Activated CD4-positive, alpha-beta T cell treated with anti-CD3 and anti-CD28 coated beads for 48 hours (primary cell): Measurements from ENCODE around the gene MRPS12.
"Not testable (repeated sequence)": the region's sequence is repeated elsewhere in the genome, so short reads cannot be mapped to it uniquely, and the experiment has no call there.

ENCODE experiments used
- DNase-seq: peaks from one replicate; pipeline ENCODE4 v3.0.0-alpha.2; 2020

The MRPS12 gene

DNA sequence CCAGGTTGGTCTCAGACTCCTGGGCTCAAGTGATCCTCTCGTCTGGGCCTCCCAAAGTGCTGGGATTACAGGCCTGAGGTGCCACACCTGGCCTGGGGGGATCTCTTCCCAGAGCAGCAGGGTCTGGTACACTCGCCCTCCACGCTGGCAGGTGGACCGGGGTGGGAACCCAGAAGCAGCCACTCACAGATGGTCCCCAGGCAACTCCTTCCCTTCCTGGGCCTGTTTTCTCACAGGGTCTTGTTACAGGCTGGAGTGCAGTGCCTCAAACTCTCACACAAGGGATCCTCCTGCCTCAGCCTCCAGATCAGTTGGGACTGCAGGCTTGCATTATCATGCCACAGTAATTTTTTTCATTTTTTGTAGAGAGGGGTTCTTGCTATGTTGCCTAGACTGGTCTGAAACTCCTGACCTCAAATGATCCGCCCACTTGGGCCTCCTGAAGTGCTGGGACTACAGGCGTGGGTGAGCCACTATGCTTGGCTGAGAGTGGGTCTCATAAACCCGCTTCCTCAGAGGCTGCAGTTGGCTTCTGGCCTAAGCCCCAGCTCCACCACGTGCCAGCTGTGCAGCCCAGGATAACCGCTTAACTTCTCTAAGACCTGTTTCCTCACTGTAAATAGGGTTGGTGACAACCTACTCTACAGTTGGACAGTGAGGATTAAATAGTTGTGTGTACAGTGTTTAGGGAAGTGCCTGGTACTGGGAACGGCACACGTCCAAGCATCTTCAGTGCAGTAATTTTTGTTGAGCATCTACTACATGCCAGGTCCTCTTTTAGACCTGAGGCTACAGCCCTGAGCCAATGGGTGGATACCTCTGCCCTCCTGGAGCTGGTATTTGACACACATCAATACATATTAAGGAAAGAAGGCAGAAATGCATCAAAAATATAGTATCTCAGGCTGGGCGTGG lies 17.9 kb upstream of the MRPS12 start:
- peak; percentile 19 for DNase-seq

DNA sequence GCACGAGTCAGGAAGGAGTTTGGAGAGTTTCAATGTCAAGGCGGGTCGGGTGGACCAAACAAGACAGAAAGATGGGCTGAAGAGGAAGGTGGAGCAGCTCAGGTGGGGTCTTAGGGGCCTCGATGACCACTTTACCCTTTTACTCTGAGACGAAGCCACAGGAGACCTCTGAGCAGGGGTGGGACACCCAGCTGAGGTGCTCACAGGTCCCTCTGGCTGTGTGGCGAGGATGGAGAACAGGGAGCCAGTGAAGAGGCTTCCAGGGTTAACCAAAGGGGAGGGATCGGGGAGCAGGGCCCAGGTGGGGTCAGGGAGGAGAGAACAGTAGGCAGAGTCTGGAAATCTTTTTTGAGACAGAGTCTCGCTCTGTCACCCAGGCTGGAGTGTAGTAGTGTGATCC lies 16.8 kb upstream of the MRPS12 start:
- DNase-seq = no peak

DNA sequence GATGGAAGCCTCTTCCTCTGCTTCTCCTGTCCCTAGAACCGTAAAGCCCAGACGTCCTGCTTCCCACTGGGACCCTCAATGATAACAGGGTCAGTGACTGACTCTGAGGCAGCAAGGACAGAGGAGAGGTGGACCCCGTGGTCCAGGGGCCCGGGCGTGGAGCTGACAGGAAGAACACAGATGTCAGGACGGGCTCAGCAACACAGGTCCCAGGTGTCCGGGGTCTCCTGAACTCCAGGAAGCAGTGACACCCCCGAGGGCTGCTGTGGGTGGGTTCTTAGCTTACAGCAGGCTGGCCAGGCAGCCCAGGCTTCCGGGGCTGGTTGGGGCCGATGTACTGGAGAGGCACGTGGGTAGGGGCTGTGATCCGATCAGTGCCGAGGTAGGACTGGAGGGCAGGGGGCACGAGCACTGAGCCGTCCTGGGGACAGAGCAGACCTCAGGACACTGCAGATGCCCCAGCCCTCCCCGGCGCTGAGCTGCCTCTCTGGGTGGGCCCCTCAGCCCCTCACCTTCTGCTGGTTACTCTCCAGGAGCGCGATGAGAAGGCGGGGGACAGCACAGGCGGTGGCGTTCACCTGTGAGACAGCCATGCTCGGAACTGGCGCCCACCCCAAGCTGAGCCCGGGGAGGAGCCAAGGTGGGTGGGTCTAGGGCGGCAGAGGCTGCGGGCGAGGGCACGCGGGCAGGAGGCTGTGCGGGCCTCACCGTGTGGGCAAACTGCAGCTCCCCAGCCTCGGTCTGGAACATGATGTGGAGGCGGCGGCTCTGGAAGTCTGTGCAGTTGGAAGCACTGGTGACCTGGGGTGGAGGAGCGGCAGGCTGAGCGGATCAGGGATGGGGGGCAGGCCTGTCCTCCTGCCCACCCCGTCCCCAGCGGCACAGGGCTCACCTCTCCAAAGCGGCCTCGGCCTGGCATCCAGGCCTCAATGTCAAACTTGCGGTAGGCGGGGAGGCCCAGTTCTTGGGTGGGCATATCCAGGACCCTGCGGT lies 15.1 kb upstream of the MRPS12 start:
- DNase-seq = no peak

DNA sequence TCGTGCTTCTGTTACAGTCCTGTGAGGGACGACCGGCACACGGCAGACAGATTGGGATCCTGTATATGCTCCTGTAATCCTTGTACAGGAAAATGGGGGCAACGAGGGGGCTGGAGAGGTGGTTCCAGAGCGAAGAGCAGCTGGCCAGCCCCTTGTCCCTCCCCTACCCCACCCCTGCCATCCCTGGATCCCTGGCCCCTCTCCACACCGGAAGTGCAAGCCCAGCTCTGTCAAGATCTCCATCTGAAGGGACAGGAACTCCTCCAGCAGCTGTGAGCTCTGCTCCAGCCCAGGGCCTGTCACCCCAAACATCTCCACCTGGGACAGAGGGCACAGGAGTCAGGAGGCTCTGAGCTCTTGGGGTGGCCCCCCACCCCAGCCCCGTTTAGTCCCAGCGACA lies 13.2 kb upstream of the MRPS12 start:
- DNase-seq = no peak

DNA sequence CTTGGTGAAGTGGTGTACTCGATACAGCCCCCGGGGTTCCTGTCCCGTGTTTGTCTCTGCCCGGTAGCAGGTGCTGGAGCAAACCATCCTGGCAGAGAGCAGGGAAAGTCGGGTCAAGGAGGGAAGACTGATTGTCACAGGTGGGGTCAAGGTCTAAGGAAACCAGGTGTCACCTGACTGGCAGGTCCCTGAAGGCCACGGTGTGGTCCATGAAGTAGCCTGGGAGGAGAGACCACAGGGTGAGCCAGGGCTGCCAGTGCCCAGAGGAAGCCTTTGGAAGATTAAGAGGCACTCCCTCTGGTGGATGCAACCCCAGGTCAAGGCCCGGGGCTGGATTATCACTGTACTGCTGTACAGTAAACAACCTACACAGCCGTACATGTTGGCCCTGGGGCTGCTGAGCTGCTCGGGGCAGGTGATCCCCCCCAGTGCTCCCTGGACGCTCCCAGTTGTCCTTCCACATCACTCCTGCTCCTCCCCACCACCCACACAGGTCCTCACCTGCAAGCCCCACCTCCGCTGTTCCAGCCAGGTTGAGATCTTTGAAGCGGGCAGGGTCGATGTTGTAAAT lies 12.7 kb upstream of the MRPS12 start:
- DNase-seq = no peak

DNA sequence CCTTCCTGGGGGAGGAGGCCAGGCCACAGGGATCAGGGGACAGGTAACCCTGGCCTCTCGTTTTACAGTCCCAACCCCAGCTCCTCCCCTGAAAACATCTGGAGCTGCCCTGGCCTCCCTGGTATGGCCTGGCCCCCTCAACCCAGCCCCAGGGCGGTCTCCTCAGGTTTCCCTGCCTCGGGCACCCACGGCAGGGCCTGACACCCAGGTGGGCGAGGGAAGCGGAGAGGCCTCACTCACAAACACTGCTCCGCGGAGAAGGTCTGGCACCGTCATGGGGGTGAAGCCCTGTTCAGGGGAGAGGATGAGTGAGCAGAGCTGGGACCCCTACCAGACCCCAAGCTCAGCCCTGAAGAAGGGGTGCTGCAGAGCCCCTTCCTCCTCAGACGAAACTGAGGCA lies 12.2 kb upstream of the MRPS12 start:
- no peak for DNase-seq

DNA sequence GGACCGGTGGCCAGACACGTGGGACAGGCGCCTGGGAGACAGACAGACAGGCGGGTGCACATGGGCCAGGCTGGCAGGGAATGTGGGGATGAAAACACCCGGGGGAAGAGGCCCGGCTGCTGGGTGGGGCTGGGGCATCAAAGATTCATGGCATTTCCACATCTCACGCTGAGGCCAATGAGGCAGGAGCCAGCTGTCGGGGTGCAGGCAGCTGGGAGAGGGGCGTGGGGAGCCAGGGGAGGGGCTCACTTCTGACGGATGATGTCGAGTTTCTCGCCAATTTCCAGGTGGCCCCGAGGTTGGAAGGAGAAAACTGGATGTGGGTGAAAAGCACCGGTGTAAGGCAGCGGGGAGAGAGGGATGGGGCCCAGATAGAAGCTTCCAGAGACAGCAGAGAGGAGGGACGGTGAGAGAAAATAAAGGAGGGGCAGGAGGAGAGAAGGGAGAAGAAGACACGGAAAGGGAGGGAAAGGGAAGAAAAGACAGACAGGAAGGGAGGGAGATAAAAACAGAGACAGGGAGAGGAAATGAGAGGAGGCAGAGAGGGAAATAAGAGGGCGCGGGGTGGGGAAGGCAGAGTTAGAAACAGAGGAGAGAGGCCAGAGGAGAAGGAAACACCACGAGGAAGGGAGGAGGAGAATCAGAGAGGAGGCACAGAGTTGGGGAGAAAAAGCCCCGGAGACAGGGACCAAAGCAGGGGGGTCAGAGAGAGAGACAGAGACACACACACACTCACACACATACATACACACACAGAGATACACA lies 10.7 kb upstream of the MRPS12 start:
- DNase-seq = no peak

DNA sequence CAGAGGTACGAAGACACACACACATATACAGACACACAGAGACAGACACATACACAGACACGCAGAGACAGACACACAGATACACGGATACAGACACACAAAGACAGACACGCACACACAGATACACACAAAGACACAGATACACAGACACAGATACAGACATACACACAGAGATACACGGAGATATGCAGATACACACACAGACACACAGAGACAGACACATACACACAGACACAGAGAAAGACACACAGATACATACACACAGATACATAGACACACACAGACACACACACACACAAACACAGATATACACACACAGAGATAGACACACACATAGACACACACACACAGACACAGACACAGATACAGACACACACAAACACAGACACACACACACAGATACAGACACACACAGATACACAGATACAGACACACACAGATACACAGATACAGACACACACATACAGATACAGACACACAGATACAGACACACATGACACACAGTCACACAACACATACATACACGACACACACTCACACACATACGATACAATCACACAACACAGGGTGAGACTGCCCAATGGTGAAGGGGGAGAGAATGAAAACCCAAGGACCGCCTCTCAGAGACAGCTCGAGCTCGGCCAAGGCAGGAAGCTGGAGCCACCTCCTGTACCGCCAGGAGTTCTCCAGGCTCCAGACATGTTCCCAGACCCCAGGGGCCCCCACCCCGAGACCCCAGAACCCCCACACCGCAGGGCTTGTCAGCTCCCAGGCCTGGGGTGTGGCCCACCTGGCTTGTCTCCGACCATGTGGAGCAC lies 9.9 kb upstream of the MRPS12 start:
- DNase-seq = no peak

DNA sequence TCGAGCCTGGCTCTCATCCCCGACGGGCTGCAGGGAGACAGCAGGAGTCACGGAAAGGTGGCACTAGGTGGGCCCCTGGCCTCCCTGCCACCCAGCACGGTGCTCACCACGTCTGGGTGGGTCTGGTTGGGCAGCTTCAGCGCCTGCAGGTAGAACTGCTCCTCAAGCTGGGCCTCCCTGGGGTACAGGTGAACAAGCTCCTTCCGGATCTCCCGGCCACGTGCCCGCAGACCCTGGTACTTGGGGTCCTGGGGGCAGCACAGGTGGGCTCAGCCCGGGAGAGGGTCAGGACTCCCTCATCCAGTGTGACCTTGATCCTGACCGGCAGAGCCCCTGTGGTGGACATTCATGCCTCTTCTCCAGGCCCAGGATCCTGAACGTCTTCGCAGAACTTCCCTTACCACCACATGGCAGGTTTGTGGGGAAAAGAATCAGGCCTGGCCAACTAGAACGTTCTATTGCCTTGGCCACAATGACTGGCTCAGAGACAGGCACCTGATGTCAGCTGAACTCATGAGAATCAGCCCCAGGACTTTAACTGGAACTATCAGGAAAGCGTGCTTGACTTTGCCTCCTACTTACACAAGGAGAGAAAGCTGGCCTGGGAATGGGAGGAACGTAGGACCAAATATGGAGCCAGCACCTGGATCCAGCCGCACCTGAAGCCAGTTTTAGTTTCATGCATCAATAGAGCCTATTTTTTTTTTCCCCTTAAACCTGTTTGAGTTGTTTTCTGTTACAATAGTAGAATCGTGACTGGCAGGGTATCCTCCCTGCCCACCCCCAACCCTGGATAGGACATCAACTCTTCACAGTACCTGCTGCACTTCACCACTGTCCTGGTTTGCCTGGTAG lies 9.1 kb upstream of the MRPS12 start:
- no peak for DNase-seq

DNA sequence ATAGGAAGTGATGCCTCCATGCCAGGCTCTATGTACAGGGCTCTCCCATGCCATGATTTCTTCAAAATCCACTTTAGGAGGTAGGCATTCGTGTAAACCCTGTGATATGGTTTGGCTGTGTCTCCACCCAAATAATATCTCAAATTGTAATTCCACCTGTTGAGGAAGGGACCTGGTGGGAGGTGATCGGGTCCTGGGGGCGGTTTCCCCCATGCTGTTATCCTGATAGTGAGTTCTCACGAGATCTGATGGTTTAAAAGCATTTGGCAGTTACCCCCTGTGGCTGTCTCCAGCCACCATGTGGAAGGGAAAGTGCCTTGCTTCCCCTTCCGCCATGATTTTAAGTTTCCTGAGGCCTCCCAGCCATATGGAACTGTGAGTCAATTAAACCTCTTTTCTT lies 8.3 kb upstream of the MRPS12 start:
- DNase-seq = no peak

DNA sequence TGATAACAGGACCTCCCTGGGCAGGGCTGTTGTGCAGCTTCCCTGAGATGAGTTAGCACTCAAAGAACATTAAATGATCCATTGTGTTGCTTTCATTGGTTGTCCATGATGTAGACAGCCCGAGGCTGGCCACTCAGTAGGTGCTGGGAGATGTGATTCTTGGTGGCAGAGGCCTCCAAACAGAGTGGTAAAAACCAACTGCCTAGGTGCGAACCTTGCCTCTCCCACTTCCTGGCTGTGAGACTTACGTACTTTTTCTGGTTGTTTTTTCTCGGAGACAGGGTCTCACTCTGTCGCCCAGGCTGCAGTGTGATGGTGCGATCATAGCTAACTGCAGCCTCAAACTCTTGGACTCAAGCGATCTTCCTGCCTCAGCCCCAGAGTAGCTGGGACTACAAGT lies 6.4 kb upstream of the MRPS12 start:
- no peak for DNase-seq

DNA sequence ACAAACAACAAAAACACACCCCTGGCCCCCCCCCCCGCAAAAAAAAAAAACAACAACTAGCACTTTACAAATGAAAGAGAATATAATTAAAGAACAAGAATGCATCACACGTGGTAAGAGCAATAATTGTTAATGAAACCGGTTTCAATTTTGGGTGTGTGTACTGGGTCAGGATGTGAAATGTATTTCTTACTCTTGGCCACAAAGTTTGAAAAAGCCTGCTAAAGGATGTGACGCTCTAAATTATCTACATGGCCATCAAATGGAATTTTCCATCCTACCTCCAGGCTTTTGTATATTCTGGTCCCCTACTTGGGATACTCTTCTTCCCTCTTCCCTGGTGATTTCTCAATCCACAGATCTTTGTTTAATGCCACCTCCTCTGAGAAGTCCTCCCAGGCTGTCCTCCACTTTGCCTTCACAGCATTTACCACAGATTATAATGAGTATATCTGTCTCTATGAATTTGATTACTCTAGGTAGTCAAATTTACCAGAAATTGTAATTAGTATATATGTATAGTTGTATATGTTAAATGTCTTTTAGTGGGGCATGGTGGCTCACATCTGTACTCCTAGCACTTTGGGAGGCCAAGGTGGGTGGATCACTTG lies 2.2 kb upstream of the MRPS12 start:
- DNase-seq = no peak

DNA sequence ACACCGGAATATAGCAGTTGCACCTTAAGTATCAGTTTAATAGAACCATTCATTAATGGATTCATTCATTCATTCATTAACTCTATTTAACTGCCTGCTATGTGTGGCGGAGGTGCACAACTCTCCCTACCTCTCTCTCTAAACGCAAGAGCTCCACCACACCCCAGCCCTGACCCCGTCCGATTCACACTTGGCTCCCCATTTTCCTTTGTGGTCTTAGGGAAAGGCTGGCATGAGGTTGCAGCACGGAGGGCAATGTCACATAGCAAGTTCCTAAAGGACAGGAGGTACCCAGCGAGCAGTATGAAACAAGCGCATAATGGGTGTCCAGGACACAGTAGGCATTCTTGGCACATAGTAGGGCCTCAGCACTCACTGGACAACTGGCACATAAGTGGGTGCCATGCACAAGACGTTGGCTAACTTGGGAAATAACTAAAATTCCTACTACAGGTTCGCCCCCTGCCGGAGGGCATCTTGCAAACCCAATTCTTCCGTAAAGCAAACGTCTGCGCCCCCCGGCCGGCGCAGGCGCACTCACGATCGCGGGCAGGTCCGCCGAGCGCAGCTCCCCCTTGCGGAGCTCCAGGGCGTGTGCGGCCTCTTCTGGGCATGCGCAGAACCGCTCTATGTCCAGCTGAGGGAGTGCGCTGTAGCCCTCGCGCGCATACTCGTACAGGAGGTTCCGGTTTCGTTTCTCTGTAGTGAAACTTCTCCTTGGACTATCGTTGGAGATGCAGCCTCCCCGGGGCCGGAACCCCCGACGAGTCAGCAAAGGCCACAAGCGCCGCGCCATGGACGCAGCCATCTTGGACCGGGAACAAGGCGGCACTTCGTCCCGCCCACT lies 592 bp upstream of the MRPS12 start, which contains the start of gene SARS2:
SARS2 (minus strand) TSS at position 835 of the 847 bp plus-strand sequence; CDS start at position 808, 27 bp downstream.
- DNase-seq = peak; percentile 93

DNA sequence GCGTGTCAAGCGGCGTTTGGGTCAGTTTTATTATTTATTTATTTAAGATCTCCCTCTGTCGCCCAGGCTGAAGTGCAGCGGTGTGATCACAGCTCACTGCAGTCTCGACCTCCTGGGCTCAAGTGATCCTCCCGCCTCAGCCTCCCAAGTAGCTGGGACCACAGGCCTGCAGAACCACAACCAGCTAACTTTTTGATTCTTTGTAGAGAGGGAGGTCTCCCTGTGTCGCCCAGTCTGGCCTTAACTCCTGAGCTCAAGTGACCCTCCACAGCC lies 713 bp downstream of the MRPS12 start:
- no peak for DNase-seq

DNA sequence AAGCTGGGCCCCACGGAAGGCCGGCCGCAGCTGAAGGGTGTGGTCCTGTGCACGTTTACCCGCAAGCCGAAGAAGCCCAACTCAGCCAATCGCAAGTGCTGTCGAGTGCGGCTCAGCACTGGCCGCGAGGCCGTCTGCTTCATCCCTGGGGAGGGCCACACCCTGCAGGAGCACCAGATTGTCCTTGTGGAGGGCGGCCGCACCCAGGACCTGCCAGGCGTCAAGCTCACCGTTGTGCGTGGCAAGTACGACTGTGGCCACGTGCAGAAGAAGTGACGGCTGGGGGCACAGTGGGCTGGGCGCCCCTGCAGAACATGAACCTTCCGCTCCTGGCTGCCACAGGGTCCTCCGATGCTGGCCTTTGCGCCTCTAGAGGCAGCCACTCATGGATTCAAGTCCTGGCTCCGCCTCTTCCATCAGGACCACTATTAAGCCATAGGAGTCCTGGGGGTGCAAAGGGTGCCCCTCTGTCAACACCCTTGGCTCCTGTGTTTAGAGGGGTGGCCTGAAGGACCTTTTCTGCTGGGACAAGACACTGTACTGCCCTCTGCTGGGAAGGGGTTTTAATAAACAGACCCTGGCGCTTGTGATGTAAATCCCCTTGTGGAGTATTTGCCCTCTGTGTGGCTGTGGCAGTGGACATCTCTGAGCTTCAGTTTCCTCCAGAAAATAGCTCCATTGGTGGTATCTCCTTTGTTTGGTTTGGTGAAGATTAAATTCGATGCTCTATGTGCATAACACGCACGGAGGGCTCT lies 1.9 kb downstream of the MRPS12 start:
- DNase-seq = peak; percentile 50

DNA sequence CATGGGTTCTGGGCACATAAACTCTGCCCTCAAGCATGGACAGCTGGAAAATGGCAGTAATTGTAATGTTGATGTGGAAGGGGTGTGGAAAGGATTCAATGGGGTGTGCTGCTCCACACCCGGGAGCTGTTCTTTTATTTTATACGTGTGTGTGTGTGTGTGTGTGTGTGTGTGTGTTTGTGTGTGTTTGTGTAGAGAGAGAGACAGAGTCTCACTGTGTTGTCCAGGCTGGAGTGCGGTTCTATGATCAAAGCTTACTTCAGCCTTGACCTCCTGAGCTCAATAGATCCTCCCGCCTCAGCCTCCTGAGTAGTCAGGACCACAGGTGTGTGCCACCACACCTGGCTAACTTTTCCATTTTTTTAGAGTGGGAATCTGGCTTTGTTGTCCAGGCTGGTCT lies 2.8 kb downstream of the MRPS12 start:
- no peak for DNase-seq

DNA sequence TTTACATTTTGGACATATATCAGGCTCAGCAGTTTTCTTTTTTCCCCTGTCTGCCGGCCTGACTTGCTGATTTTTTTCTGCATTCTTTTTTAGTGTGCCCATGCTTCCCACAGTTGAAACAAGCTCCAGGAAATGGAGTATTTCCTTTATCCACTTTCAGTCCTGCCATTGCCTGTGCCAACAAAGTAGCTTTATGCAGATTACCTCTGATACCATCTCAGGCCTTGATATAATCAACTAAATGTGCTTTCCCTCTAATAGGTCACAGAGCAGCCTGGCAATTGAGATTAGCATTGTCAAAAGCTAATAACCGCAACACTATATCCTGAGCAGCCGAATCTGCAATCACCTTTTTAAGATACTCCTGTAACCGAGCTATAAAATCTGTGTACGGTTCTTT lies 9.2 kb downstream of the MRPS12 start:
- no peak for DNase-seq

DNA sequence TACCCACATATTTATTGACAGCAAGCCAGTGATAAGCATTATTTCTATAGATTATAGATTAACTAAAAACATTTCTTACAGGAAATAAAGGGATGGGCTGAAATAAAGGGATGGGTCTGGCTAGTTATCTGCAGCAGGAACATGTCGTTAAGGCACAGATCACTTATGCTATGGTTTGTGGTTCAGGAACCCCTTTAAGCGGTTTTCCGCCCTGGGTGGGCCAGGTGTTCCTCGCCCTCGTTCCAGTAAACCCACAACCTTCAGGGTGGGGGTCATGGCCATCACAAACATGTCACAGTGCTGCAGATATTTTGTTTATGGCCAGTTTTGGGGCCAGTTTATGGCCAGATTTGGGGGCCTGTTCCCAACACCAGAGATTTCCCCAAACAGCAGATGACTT lies 10.7 kb downstream of the MRPS12 start:
- not testable (repeated sequence) for DNase-seq

DNA sequence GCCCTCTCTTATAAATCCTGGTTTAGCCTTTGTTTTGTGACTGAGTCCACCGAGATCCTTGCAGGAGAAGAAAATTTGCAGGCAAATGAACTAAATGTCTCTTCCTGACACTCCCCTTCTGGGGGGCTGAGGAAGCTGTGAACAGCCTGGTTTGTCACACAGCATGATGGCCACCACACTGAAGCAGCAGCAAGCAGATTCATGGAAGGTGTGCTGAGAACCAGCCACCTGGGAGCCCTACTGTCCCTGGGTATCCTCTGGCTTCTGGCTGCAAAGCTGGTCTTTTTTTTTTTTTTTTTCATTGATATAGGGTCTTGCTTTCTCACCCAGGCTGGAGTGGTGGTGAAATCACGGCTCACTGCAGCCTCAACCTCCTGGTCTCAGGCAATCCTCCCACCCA lies 11.2 kb downstream of the MRPS12 start:
- no peak for DNase-seq
